ENCODE data around the gene GARNL3. TPM values are rescaled to one million over a fixed set of nuclear protein-coding genes. Genes with fewer than 3 reads are reported as not detected.

GARNL3 gene
- total and polyA plus RNA-seq, 2 of the 13 experiments (the other 11 are each of a cell fraction or from before 2014, with no cell fraction given) = 3.9 to 11.0 TPM

DNA sequence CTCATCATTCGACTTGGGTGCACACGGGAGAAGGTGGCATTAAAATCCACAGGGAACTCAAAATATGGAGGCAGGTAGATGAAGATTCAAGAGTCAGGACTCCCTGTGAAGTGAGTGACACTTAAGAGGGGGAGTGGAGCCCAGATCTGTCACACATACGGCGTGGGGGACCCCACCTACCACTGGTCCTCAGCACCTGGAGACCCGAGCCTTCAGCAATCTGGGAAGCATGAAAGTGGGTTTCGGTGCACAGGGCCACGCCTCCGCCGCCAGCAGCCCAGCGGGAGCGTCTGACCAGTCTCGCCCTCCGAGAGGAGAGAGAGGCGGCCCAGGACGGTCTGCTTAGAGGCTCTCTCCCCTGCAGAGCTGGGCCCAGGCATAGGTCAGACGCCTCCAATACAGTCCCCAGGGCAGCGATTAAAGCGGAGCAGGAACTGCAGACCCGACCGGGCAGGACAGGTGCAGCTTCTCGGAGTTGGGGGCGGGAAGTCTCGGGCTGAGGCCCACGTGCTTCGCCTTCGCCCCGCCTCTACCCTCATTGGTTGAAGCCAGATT lies 131.8 kb downstream of the GARNL3 start (continued):
- no peak for TF ChIP-seq ZNF772 (CRISPR knock-in tag; IDR thresholded peaks at IDR 0.05)
- TF ChIP-seq KDM5B (CRISPR knock-in tag; IDR thresholded peaks at IDR 0.05; ENCODE audit: borderline replicate concordance) = peak; percentile 52; the same call in 1 of the 2 replicates
- TF ChIP-seq, protein P1, sequence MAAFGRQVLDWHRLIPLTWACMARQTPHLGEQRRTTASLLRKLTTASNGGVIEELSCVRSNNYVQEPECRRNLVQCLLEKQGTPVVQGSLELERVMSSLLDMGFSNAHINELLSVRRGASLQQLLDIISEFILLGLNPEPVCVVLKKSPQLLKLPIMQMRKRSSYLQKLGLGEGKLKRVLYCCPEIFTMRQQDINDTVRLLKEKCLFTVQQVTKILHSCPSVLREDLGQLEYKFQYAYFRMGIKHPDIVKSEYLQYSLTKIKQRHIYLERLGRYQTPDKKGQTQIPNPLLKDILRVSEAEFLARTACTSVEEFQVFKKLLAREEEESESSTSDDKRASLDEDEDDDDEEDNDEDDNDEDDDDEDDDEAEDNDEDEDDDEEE (CRISPR knock-in tag; IDR thresholded peaks at IDR 0.05) = peak; percentile 29; the same call in 1 of the 2 replicates
- TF ChIP-seq ZSCAN22 (CRISPR knock-in tag; IDR thresholded peaks at IDR 0.05) = no peak
- TF ChIP-seq ZNF782 (CRISPR knock-in tag; IDR thresholded peaks at IDR 0.05; ENCODE audit: borderline replicate concordance) = no peak
- 0 out of 2 replicates have a peak, but pooled peaks have one; percentile 21 for TF ChIP-seq MED13 (CRISPR knock-in tag; IDR thresholded peaks at IDR 0.05)
- TF ChIP-seq, protein P2, sequence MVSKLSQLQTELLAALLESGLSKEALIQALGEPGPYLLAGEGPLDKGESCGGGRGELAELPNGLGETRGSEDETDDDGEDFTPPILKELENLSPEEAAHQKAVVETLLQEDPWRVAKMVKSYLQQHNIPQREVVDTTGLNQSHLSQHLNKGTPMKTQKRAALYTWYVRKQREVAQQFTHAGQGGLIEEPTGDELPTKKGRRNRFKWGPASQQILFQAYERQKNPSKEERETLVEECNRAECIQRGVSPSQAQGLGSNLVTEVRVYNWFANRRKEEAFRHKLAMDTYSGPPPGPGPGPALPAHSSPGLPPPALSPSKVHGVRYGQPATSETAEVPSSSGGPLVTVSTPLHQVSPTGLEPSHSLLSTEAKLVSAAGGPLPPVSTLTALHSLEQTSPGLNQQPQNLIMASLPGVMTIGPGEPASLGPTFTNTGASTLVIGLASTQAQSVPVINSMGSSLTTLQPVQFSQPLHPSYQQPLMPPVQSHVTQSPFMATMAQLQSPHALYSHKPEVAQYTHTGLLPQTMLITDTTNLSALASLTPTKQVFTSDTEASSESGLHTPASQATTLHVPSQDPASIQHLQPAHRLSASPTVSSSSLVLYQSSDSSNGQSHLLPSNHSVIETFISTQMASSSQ (IDR thresholded peaks at IDR 0.05; ENCODE audit: low read depth) = no peak
- TF ChIP-seq, protein P2 (CRISPR knock-in tag; IDR thresholded peaks at IDR 0.05; ENCODE audit: borderline replicate concordance) = 0 out of 2 replicates have a peak, but pooled peaks have one; percentile 1
- no peak for TF ChIP-seq HNRNPH1 (optimal IDR thresholded peaks at IDR 0.05; ENCODE audit: low read depth, low read length)
- TF ChIP-seq SIN3A (IDR thresholded peaks at IDR 0.05; ENCODE audit: borderline replicate concordance, low read depth, low read length) = peak; percentile 95
- TF ChIP-seq SMAD1 (CRISPR knock-in tag; IDR thresholded peaks at IDR 0.05; ENCODE audit: borderline replicate concordance, low read depth) = 0 out of 2 replicates have a peak, but pooled peaks have one; percentile 27
- TF ChIP-seq ZSCAN21 (CRISPR knock-in tag; IDR thresholded peaks at IDR 0.05; ENCODE audit: borderline replicate concordance) = no peak; the same call in 1 of the 2 replicates
- peak; percentile 55; the same call in 1 of the 2 replicates for TF ChIP-seq ATF1 (CRISPR knock-in tag; IDR thresholded peaks at IDR 0.05)
- no peak for TF ChIP-seq SP4 (CRISPR knock-in tag; IDR thresholded peaks at IDR 0.05)
- 0 out of 2 replicates have a peak, but pooled peaks have one; percentile 28 for TF ChIP-seq YEATS4 (CRISPR knock-in tag; IDR thresholded peaks at IDR 0.05; ENCODE audit: borderline replicate concordance)
- TF ChIP-seq ZNF329 (CRISPR knock-in tag; IDR thresholded peaks at IDR 0.05; ENCODE audit: low read depth) = 0 out of 2 replicates have a peak, but pooled peaks have one; percentile 51
- TF ChIP-seq, protein P3, sequence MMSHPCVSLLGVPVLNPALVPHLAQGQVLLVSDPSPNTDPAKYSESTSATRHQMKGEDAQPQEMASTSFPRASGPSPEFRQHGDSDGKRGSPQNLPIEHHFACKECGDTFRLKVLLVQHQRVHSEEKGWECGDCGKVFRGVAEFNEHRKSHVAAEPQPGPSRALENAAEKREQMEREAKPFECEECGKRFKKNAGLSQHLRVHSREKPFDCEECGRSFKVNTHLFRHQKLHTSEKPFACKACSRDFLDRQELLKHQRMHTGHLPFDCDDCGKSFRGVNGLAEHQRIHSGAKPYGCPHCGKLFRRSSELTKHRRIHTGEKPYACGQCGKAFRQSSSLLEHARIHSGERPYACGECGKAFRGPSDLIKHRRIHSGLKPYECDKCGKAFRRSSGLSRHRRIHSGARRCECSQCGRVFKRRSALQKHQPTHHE (CRISPR knock-in tag; IDR thresholded peaks at IDR 0.05; ENCODE audit: borderline replicate concordance) = peak; percentile 54; the same call in 1 of the 2 replicates
- TF ChIP-seq ZNF225 (CRISPR knock-in tag; IDR thresholded peaks at IDR 0.05) = peak; percentile 78; the same call in 1 of the 2 replicates
- TF ChIP-seq, protein P4, sequence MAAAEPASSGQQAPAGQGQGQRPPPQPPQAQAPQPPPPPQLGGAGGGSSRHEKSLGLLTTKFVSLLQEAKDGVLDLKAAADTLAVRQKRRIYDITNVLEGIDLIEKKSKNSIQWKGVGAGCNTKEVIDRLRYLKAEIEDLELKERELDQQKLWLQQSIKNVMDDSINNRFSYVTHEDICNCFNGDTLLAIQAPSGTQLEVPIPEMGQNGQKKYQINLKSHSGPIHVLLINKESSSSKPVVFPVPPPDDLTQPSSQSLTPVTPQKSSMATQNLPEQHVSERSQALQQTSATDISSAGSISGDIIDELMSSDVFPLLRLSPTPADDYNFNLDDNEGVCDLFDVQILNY (CRISPR knock-in tag; conservative IDR thresholded peaks at IDR 0.05) = peak; percentile 63; the same call in 1 of the 2 replicates
- TF ChIP-seq, protein P5, sequence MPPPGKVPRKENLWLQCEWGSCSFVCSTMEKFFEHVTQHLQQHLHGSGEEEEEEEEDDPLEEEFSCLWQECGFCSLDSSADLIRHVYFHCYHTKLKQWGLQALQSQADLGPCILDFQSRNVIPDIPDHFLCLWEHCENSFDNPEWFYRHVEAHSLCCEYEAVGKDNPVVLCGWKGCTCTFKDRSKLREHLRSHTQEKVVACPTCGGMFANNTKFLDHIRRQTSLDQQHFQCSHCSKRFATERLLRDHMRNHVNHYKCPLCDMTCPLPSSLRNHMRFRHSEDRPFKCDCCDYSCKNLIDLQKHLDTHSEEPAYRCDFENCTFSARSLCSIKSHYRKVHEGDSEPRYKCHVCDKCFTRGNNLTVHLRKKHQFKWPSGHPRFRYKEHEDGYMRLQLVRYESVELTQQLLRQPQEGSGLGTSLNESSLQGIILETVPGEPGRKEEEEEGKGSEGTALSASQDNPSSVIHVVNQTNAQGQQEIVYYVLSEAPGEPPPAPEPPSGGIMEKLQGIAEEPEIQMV (CRISPR knock-in tag; IDR thresholded peaks at IDR 0.05; ENCODE audit: low read depth) = no peak
